ENCODE results near the gene TDRD7. TPM values are rescaled to one million over a fixed set of nuclear protein-coding genes. Genes with fewer than 3 reads are reported as not detected.

The TDRD7 gene
- total and polyA plus RNA-seq, 2 donors (not counting 1 experiment from before 2014, with no cell fraction given), result 11.5 to 19.7 TPM

- no peak overlapping the region for H3K9ac ChIP-seq (ENCODE audit: low read length)
- H2AFZ ChIP-seq (ENCODE audit: insufficient read depth, low read depth, low read length, poor library complexity, severe bottlenecking), result no peak overlapping the region
- no peak for DNase-seq
- no peak for ATAC-seq (ENCODE audit: low read depth)
- Mint-ChIP-seq H3K27me3 (peaks cover 10% of the 10 kb centered on the region), H3K27ac (no peak overlapping the region), H3K4me3 (no peak overlapping the region), H3K9me3 (ENCODE audit: insufficient read depth) (no peaks in the 10 kb centered on the region), H3K4me1 (peaks cover 5% of the 10 kb centered on the region)
- ChIA-PET POLR2A (no interaction called here), CTCF (no interaction called here)
- peaks cover 0 to 17% (median 0%) of the 10 kb centered on the region in 4 experiments for H3K27me3 ChIP-seq (replicated peaks in 1 of 4; ENCODE audit: control extremely low read depth in 1 of 4, control insufficient read depth in 3 of 4, insufficient read depth in 4 of 4, low read length in 3 of 4)
- H3K27ac ChIP-seq (ENCODE audit: low read length in 2 of 2), result no peak overlapping the region
- H3K4me3 ChIP-seq (ENCODE audit: control extremely low read depth in 1 of 5, extremely low read depth in 1 of 5, insufficient read depth in 1 of 5, low read depth in 2 of 5, low read length in 4 of 5), result no peak overlapping the region
- no peak overlapping the region for H3K4me2 ChIP-seq (replicated peaks; ENCODE audit: low read depth, low read length, poor library complexity, severe bottlenecking)
- no peak for TF ChIP-seq EZH2 (IDR thresholded peaks at IDR 0.05; ENCODE audit: borderline replicate concordance, insufficient read depth, low read depth, low read length, poor library complexity, severe bottlenecking)
- H4K20me1 ChIP-seq (ENCODE audit: control insufficient read depth, insufficient read depth, low read length, poor library complexity, severe bottlenecking), result no peaks in the 10 kb centered on the region
- H3K9me3 ChIP-seq (ENCODE audit: control extremely low read depth in 1 of 3, control insufficient read depth in 2 of 3, insufficient read depth in 1 of 3, low read length in 2 of 3), result peaks cover 0 to 5% (median 0%) of the 10 kb centered on the region in 3 donors
- 100% methylated on average over 1 of the region's 2 CpGs for WGBS (ENCODE audit: insufficient coverage)
- H3K79me2 ChIP-seq (ENCODE audit: control insufficient read depth, insufficient read depth, low read length), result no peaks in the 10 kb centered on the region
- no peaks in the 10 kb centered on the region for H3K36me3 ChIP-seq (replicated peaks in 1 of 2; ENCODE audit: control extremely low read depth in 1 of 2, control insufficient read depth in 1 of 2, extremely low read depth in 1 of 2, insufficient read depth in 2 of 2, low read length in 1 of 2)
- intact Hi-C loops (cut with micrococcal nuclease), result no loop called here
- peaks cover 4 to 6% of the 10 kb centered on the region in 2 donors for H3K4me1 ChIP-seq (ENCODE audit: control insufficient read depth in 2 of 2, insufficient read depth in 2 of 2, low read length in 2 of 2)
Measured at GRCh38 chr9:97382099-97382718, 29.7 kb upstream of the TDRD7 start.

- no peak overlapping the region for H3K4me2 ChIP-seq (replicated peaks; ENCODE audit: low read depth, low read length, poor library complexity, severe bottlenecking)
- H3K9ac ChIP-seq (ENCODE audit: low read length), result no peak overlapping the region
- H3K4me1 ChIP-seq (ENCODE audit: control insufficient read depth in 2 of 2, insufficient read depth in 2 of 2, low read length in 2 of 2), result peaks cover 15% of the 10 kb centered on the region in 2 donors
- no peak for DNase-seq
- ChIA-PET CTCF (interaction anchor here (1.0 to 4.3 kb wide), 5 partner anchors 13 to 527 kb away, joined by 3 to 52 read pairs (median 24); no protein-coding TSS in a partner anchor), POLR2A (no interaction called here)
- no peaks in the 10 kb centered on the region for H4K20me1 ChIP-seq (ENCODE audit: control insufficient read depth, insufficient read depth, low read length, poor library complexity, severe bottlenecking)
- no peak for TF ChIP-seq EZH2 (IDR thresholded peaks at IDR 0.05; ENCODE audit: borderline replicate concordance, insufficient read depth, low read depth, low read length, poor library complexity, severe bottlenecking)
- TF ChIP-seq, protein P1, sequence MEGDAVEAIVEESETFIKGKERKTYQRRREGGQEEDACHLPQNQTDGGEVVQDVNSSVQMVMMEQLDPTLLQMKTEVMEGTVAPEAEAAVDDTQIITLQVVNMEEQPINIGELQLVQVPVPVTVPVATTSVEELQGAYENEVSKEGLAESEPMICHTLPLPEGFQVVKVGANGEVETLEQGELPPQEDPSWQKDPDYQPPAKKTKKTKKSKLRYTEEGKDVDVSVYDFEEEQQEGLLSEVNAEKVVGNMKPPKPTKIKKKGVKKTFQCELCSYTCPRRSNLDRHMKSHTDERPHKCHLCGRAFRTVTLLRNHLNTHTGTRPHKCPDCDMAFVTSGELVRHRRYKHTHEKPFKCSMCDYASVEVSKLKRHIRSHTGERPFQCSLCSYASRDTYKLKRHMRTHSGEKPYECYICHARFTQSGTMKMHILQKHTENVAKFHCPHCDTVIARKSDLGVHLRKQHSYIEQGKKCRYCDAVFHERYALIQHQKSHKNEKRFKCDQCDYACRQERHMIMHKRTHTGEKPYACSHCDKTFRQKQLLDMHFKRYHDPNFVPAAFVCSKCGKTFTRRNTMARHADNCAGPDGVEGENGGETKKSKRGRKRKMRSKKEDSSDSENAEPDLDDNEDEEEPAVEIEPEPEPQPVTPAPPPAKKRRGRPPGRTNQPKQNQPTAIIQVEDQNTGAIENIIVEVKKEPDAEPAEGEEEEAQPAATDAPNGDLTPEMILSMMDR (IDR thresholded peaks at IDR 0.05), result no peak
- H3K79me2 ChIP-seq (ENCODE audit: control insufficient read depth, insufficient read depth, low read length), result no peaks in the 10 kb centered on the region
- H3K4me3 ChIP-seq (ENCODE audit: control extremely low read depth in 1 of 5, extremely low read depth in 1 of 5, insufficient read depth in 1 of 5, low read depth in 2 of 5, low read length in 4 of 5), result no peak overlapping the region
- H3K27me3 ChIP-seq (replicated peaks in 1 of 4; ENCODE audit: control extremely low read depth in 1 of 4, control insufficient read depth in 3 of 4, insufficient read depth in 4 of 4, low read length in 3 of 4), result peaks cover 0 to 28% (median 0%) of the 10 kb centered on the region in 4 experiments
- H2AFZ ChIP-seq (ENCODE audit: insufficient read depth, low read depth, low read length, poor library complexity, severe bottlenecking), result no peak overlapping the region
- peaks cover 18% of the 10 kb centered on the region for H3K4me1 Mint-ChIP-seq
- H3K9me3 Mint-ChIP-seq (ENCODE audit: insufficient read depth), result no peaks in the 10 kb centered on the region
- intact Hi-C loops (cut with micrococcal nuclease), result no loop called here
- no peaks in the 10 kb centered on the region for H3K36me3 ChIP-seq (replicated peaks in 1 of 2; ENCODE audit: control extremely low read depth in 1 of 2, control insufficient read depth in 1 of 2, extremely low read depth in 1 of 2, insufficient read depth in 2 of 2, low read length in 1 of 2)
- ATAC-seq (ENCODE audit: low read depth), result no peak
- H3K9me3 ChIP-seq (ENCODE audit: control extremely low read depth in 1 of 3, control insufficient read depth in 2 of 3, insufficient read depth in 1 of 3, low read length in 2 of 3), result peaks cover 0 to 5% (median 0%) of the 10 kb centered on the region in 3 donors
- no peak overlapping the region for H3K4me3 Mint-ChIP-seq
- 90% methylated on average over 5 of the region's 5 CpGs for WGBS (ENCODE audit: insufficient coverage)
- H3K27ac Mint-ChIP-seq, result no peak overlapping the region
- H3K27ac ChIP-seq (ENCODE audit: low read length in 2 of 2), result no peak overlapping the region
- H3K27me3 Mint-ChIP-seq, result peaks cover 10% of the 10 kb centered on the region
Measured at GRCh38 chr9:97384406-97385262, 27.3 kb upstream of the TDRD7 start.

All from B cell (primary cell).